ENCODE measurements around the gene CDX2. TPM values are rescaled to one million over a fixed set of nuclear protein-coding genes. Genes with fewer than 3 reads are reported as not detected.

The CDX2 gene
- total and polyA plus RNA-seq, 10 of the 15 experiments (the other 5 are each of a cell fraction or from before 2014, with no cell fraction given), result 0.15 TPM; not detected in 9

GRCh38 chr13:27961227-27962085 lies 7.7 kb downstream of the CDX2 start:
- in situ Hi-C loops (cut with MboI), result no loop called here
- POLR2A ChIA-PET, result no interaction called here
- Histone ChIP-seq H3K9me3 (replicated peaks; ENCODE audit: control insufficient read depth, insufficient read depth, low read length) (no peaks in the 10 kb centered on the region), H3K36me3 (ENCODE audit: control insufficient read depth in 2 of 2, insufficient read depth in 2 of 2, low read length in 1 of 2) (no peaks in the 10 kb centered on the region), H3K4me3 (no peak overlapping the region), H2AFZ (ENCODE audit: control insufficient read depth, low read depth, low read length) (no peak overlapping the region), H3K9ac (ENCODE audit: control insufficient read depth, insufficient read depth, low read length) (no peak overlapping the region), H3K27ac (ENCODE audit: control insufficient read depth, insufficient read depth) (no peak overlapping the region), H3K79me2 (ENCODE audit: control insufficient read depth, insufficient read depth, low read length) (no peaks in the 10 kb centered on the region), H3K27me3 (replicated peaks in 1 of 2; ENCODE audit: control insufficient read depth in 2 of 2, insufficient read depth in 2 of 2, low read length in 1 of 2) (peaks cover 6 to 7% of the 10 kb centered on the region in 2 experiments; a peak in 3 of 4 replicates), H3K4me2 (ENCODE audit: control insufficient read depth, insufficient read depth) (peak overlapping the region; percentile 71; the same call in 1 of the 2 replicates), H3K4me1 (ENCODE audit: control insufficient read depth, insufficient read depth, low read length) (no peaks in the 10 kb centered on the region), H4K20me1 (ENCODE audit: control insufficient read depth, insufficient read depth) (no peaks in the 10 kb centered on the region)
- BruUV-seq (replicated peaks), result no TSS peak
- WGBS (ENCODE audit: insufficient coverage, insufficient replicate concordance, low lambda C conversion rate, missing lambda C conversion rate), result 16% methylated on average over 25 of the region's 25 CpGs
- FAIRE-seq, result no peak
- SMC1A ChIA-PET (ENCODE audit: uncharacterized antibody, unreplicated experiment), result interaction anchor here (1.3 to 2.8 kb wide), 5 partner anchors 23 to 588 kb away, joined by 3 to 11 read pairs (median 5); no protein-coding TSS in a partner anchor
- TF ChIP-seq MTA3 (IDR thresholded peaks at IDR 0.05; ENCODE audit: borderline replicate concordance, low read length) (no peak), IKZF1 (conservative IDR thresholded peaks at IDR 0.05) (no peak), FOXK2 (IDR thresholded peaks at IDR 0.05) (no peak)
- TF ChIP-seq, protein P1, sequence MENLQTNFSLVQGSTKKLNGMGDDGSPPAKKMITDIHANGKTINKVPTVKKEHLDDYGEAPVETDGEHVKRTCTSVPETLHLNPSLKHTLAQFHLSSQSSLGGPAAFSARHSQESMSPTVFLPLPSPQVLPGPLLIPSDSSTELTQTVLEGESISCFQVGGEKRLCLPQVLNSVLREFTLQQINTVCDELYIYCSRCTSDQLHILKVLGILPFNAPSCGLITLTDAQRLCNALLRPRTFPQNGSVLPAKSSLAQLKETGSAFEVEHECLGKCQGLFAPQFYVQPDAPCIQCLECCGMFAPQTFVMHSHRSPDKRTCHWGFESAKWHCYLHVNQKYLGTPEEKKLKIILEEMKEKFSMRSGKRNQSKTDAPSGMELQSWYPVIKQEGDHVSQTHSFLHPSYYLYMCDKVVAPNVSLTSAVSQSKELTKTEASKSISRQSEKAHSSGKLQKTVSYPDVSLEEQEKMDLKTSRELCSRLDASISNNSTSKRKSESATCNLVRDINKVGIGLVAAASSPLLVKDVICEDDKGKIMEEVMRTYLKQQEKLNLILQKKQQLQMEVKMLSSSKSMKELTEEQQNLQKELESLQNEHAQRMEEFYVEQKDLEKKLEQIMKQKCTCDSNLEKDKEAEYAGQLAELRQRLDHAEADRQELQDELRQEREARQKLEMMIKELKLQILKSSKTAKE (IDR thresholded peaks at IDR 0.05; ENCODE audit: low read depth, poor library complexity, severe bottlenecking), result no peak
- no peak for DNase-seq (ENCODE audit: low read depth, low spot score)
- intact Hi-C loops (cut with micrococcal nuclease; ENCODE audit: unreplicated experiment), result loop anchor here (5.0 kb wide), 1 partner anchor 589 kb away; no protein-coding TSS in a partner anchor
- RAD21 ChIA-PET (ENCODE audit: unreplicated experiment), result interaction anchor here (0.7 to 2.3 kb wide), 5 partner anchors 8 to 609 kb away, joined by 4 to 12 read pairs (median 6); no protein-coding TSS in a partner anchor
- ATAC-seq, result no peak
- CTCF ChIA-PET, result interaction anchor here (0.6 to 14.0 kb wide), 7 partner anchors 8 to 691 kb away, joined by 3 to 360 read pairs (median 5); partner anchors contain the start of gene RASL11A

Data from GM12878 (cell line).